Sigmoid colon (tissue), 4 donors: ENCODE results near the gene CLIC4.

Source experiments
- CTCF ChIP-seq, 4 experiments: fragments of 450-650 bp in 3 of 4; fragments of 200-600 bp in 1 of 4; IDR thresholded peaks; one replicate each; pipeline ENCODE4 v1.5.1; 2016 to 2019; ENCODE audit warnings: antibody characterized with exemption in 4 of 4, mild to moderate bottlenecking in 3 of 4, moderate library complexity in 2 of 4
- EP300 ChIP-seq, 4 donors: sonication (generic); formaldehyde crosslinking; IDR thresholded peaks; one replicate each; pipeline ENCODE4 v1.6.1; 2017; ENCODE audit warnings: antibody characterized with exemption in 4 of 4
- POLR2AphosphoS5 ChIP-seq, 4 donors: sonication (generic); formaldehyde crosslinking; IDR thresholded peaks; one replicate each; pipeline ENCODE4 v1.6.1; 2017; ENCODE audit warnings: antibody characterized with exemption in 4 of 4

DNA sequence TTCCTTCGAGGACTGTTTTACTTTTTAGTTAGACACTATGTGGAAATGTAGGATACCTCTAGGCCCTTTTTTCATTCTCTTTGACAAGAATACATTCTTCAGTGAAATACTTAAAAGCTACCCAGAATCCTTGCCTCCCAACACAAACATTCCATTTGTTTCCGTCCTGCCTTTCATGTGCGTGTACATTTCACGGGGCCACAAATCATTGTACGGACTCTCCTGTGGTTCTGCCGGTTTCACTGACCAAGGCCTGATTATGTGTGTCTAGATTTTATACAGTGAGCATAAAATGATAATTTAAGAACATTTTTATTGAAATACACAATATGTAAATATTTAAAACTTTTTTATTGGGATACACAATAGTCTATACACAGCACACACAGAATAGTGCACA lies 108.4 kb downstream of the CLIC4 start:
- TF ChIP-seq CTCF (IDR thresholded peaks at IDR 0.05) = no peak
- no peak for TF ChIP-seq POLR2AphosphoS5 (IDR thresholded peaks at IDR 0.05)
- no peak for TF ChIP-seq EP300 (IDR thresholded peaks at IDR 0.05)
